ENCODE data around the gene MVB12A.

Gene MVB12A

GRCh38 chr19:17406887-17407196 lies 13.0 kb upstream of the MVB12A start:
- ATAC-seq (ENCODE audit: low read depth) (no peak), DNase-seq (ENCODE audit: low spot score) (no peak)
- H3K36me3 ChIP-seq (ENCODE audit: low read depth): no peaks in the 10 kb centered on the region
- TF ChIP-seq CTCF (IDR thresholded peaks at IDR 0.05; ENCODE audit: poor library complexity, severe bottlenecking): no peak
- no peaks in the 10 kb centered on the region for H3K9me3 ChIP-seq (ENCODE audit: severe bottlenecking)
- no peak overlapping the region for H3K4me3 ChIP-seq (ENCODE audit: severe bottlenecking)
- no peak overlapping the region for H3K27ac ChIP-seq (ENCODE audit: poor library complexity, severe bottlenecking)
- H3K4me1 ChIP-seq (ENCODE audit: insufficient read depth, poor library complexity, severe bottlenecking): no peaks in the 10 kb centered on the region
- H3K27me3 ChIP-seq (ENCODE audit: insufficient read depth, poor library complexity, severe bottlenecking): no peaks in the 10 kb centered on the region

- DNase-seq (ENCODE audit: low spot score): no peak
- Histone ChIP-seq H3K27ac (ENCODE audit: poor library complexity, severe bottlenecking) (no peak overlapping the region), H3K4me3 (ENCODE audit: severe bottlenecking) (no peak overlapping the region), H3K27me3 (ENCODE audit: insufficient read depth, poor library complexity, severe bottlenecking) (no peaks in the 10 kb centered on the region), H3K4me1 (ENCODE audit: insufficient read depth, poor library complexity, severe bottlenecking) (no peaks in the 10 kb centered on the region), H3K36me3 (ENCODE audit: low read depth) (no peaks in the 10 kb centered on the region), H3K9me3 (ENCODE audit: severe bottlenecking) (no peaks in the 10 kb centered on the region)
- no peak for ATAC-seq (ENCODE audit: low read depth)
- no peak for TF ChIP-seq CTCF (IDR thresholded peaks at IDR 0.05; ENCODE audit: poor library complexity, severe bottlenecking)
Observed at GRCh38 chr19:17409990-17410389, 9.9 kb upstream of the MVB12A start.

DNA sequence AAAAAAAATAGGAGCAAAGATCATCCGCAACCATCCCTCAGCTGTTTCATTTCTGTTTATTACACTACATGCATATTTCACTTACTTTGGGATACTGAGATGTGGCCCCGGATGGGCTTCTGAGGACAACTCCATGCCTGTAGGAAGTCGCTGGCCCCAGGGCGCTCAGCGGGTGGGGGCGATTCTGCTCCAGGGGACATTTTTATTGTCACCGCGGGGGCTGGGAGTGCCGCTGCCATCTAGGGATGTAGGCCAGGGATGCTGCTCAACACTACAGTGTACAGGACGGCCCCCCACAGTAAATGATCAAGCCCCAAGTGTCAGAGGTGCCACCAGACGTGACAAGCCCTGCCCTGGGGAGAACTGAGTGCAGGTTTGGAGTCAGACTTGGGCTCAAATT lies 8.0 kb upstream of the MVB12A start:
- Histone ChIP-seq H3K4me1 (ENCODE audit: insufficient read depth, poor library complexity, severe bottlenecking) (no peaks in the 10 kb centered on the region), H3K27ac (ENCODE audit: poor library complexity, severe bottlenecking) (no peak overlapping the region), H3K9me3 (ENCODE audit: severe bottlenecking) (no peaks in the 10 kb centered on the region), H3K36me3 (ENCODE audit: low read depth) (no peaks in the 10 kb centered on the region), H3K27me3 (ENCODE audit: insufficient read depth, poor library complexity, severe bottlenecking) (no peaks in the 10 kb centered on the region), H3K4me3 (ENCODE audit: severe bottlenecking) (no peak overlapping the region)
- ATAC-seq (ENCODE audit: low read depth): no peak
- DNase-seq (ENCODE audit: low spot score): no peak
- no peak for TF ChIP-seq CTCF (IDR thresholded peaks at IDR 0.05; ENCODE audit: poor library complexity, severe bottlenecking)

GRCh38 chr19:17414097-17414496 lies 5.8 kb upstream of the MVB12A start:
- DNase-seq (ENCODE audit: low spot score) (no peak), ATAC-seq (ENCODE audit: low read depth) (no peak)
- Histone ChIP-seq H3K4me3 (ENCODE audit: severe bottlenecking) (no peak overlapping the region), H3K27me3 (ENCODE audit: insufficient read depth, poor library complexity, severe bottlenecking) (no peaks in the 10 kb centered on the region), H3K4me1 (ENCODE audit: insufficient read depth, poor library complexity, severe bottlenecking) (no peaks in the 10 kb centered on the region), H3K9me3 (ENCODE audit: severe bottlenecking) (no peaks in the 10 kb centered on the region), H3K27ac (ENCODE audit: poor library complexity, severe bottlenecking) (no peak overlapping the region), H3K36me3 (ENCODE audit: low read depth) (no peaks in the 10 kb centered on the region)
- no peak for TF ChIP-seq CTCF (IDR thresholded peaks at IDR 0.05; ENCODE audit: poor library complexity, severe bottlenecking)

DNA sequence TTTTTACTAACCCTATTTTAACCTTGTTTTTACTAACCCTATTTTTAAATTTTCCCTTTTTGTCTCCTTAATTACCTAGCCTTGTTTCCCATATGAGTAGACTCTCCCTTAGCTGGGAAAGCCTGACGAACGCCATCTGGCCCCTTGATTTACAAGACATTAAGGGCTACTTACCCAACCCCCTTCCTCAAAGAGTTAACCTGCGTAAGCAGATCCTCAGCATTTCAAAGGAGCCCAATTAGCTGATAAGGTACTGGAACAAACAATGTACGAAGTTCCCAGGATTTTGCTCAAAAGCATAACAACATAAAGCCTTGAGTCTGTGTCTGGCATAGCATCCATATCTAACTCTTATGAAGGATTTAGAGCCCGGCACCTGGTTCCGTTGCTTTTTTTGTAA lies 4.7 kb upstream of the MVB12A start:
- H3K27ac ChIP-seq (ENCODE audit: poor library complexity, severe bottlenecking): no peak overlapping the region
- no peak for DNase-seq (ENCODE audit: low spot score)
- no peaks in the 10 kb centered on the region for H3K36me3 ChIP-seq (ENCODE audit: low read depth)
- no peak for ATAC-seq (ENCODE audit: low read depth)
- no peaks in the 10 kb centered on the region for H3K9me3 ChIP-seq (ENCODE audit: severe bottlenecking)
- TF ChIP-seq CTCF (IDR thresholded peaks at IDR 0.05; ENCODE audit: poor library complexity, severe bottlenecking): no peak
- no peaks in the 10 kb centered on the region for H3K4me1 ChIP-seq (ENCODE audit: insufficient read depth, poor library complexity, severe bottlenecking)
- H3K27me3 ChIP-seq (ENCODE audit: insufficient read depth, poor library complexity, severe bottlenecking): no peaks in the 10 kb centered on the region
- no peak overlapping the region for H3K4me3 ChIP-seq (ENCODE audit: severe bottlenecking)

Measured in RWPE2 (cell line).